PC-9 (cell line): ENCODE results near the gene STAMBPL1.

ENCODE experiments used
- CTCF ChIP-seq: fragments of 200-600 bp; sonication (generic); conservative IDR thresholded peaks from 2 replicates; pipeline ENCODE4 v1.6.1; 2017; ENCODE audit warnings: mixed run types, antibody characterized with exemption, mild to moderate bottlenecking, moderate library complexity
- EZH2 ChIP-seq: fragments of 200-600 bp; sonication (generic); IDR thresholded peaks from 2 replicates; pipeline ENCODE4 v1.8.0; 2017; ENCODE audit warnings: antibody characterized with exemption, low read depth

- TF ChIP-seq CTCF: no peak
- no peak for TF ChIP-seq EZH2
Observed at GRCh38 chr10:88915781-88916180, 35.7 kb downstream of the STAMBPL1 start.
